Measurements from ENCODE around the gene INTS11. TPM values are rescaled to one million over a fixed set of nuclear protein-coding genes. Genes with fewer than 3 reads are reported as not detected.
A peak's percentile ranks its signal among the peaks of the same experiment; 100 is the strongest.
"Not testable (repeated sequence)": the region's sequence is repeated elsewhere in the genome, so short reads cannot be mapped to it uniquely, and the experiment has no call there.

INTS11 gene
- polyA plus RNA-seq (ENCODE audit: insufficient read length in 4 of 4), result 100 to 1,000 TPM in 3 of 4 donors, 10 to 100 TPM in 1; 93.1 to 177 (median 108) TPM

- peak; percentile 71 to 78 (median 76) for DNase-seq (ENCODE audit: low read depth in 4 of 4, low spot score in 3 of 4)
These were observed at the start of gene INTS11, which contains the start of gene CPTP for GRCh38 chr1:1324524-1325287. TSS of gene INTS11 (minus strand) at chr1:1324660. CDS start at chr1:1324608, 52 bp downstream. TSS of gene CPTP (plus strand) at chr1:1324802. CDS start at chr1:1326911, 2,109 bp downstream.

- no peak for DNase-seq (ENCODE audit: low read depth in 4 of 4, low spot score in 3 of 4)
These were observed 49.5 kb upstream of the INTS11 start for GRCh38 chr1:1373815-1374588.

- no peak for DNase-seq (ENCODE audit: low read depth in 4 of 4, low spot score in 3 of 4)
These were observed 48.8 kb upstream of the INTS11 start for GRCh38 chr1:1373051-1373814.

GRCh38 chr1:1371746-1372711, 47.6 kb upstream of the INTS11 start:
- no peak for DNase-seq (ENCODE audit: low read depth in 4 of 4, low spot score in 3 of 4)

- no peak for DNase-seq (ENCODE audit: low read depth in 4 of 4, low spot score in 3 of 4)
These were observed 46.9 kb upstream of the INTS11 start for GRCh38 chr1:1371364-1371745.

- no peak for DNase-seq (ENCODE audit: low read depth in 4 of 4, low spot score in 3 of 4)
These were observed 46.4 kb upstream of the INTS11 start for GRCh38 chr1:1370771-1371300.

GRCh38 chr1:1370094-1370493, 45.6 kb upstream of the INTS11 start:
- DNase-seq (ENCODE audit: low read depth in 4 of 4, low spot score in 3 of 4), result not testable (repeated sequence)

- DNase-seq (ENCODE audit: low read depth in 4 of 4, low spot score in 3 of 4), result no peak
These were observed 42.9 kb upstream of the INTS11 start for GRCh38 chr1:1367315-1367714.

GRCh38 chr1:1366699-1367066, 42.2 kb upstream of the INTS11 start:
- no peak for DNase-seq (ENCODE audit: low read depth in 4 of 4, low spot score in 3 of 4)

- DNase-seq (ENCODE audit: low read depth in 4 of 4, low spot score in 3 of 4), result no peak
These were observed 41.6 kb upstream of the INTS11 start for GRCh38 chr1:1365875-1366698.

GRCh38 chr1:1364266-1364665, 39.8 kb upstream of the INTS11 start:
- DNase-seq (ENCODE audit: low read depth in 4 of 4, low spot score in 3 of 4), result no peak

GRCh38 chr1:1361982-1362423, 37.5 kb upstream of the INTS11 start:
- DNase-seq (ENCODE audit: low read depth in 4 of 4, low spot score in 3 of 4), result no peak

GRCh38 chr1:1361233-1361981, 36.9 kb upstream of the INTS11 start:
- DNase-seq (ENCODE audit: low read depth in 4 of 4, low spot score in 3 of 4), result no peak

- no peak for DNase-seq (ENCODE audit: low read depth in 4 of 4, low spot score in 3 of 4)
These were observed 36.2 kb upstream of the INTS11 start for GRCh38 chr1:1360506-1361169.

GRCh38 chr1:1359664-1360468, 35.4 kb upstream of the INTS11 start:
- DNase-seq (ENCODE audit: low read depth in 4 of 4, low spot score in 3 of 4), result no peak

- no peak for DNase-seq (ENCODE audit: low read depth in 4 of 4, low spot score in 3 of 4)
These were observed 34.8 kb upstream of the INTS11 start for GRCh38 chr1:1359308-1359663.

All from left renal pelvis (tissue), 4 donors.